ENCODE results near the gene WNT5B.

Gene WNT5B

DNA sequence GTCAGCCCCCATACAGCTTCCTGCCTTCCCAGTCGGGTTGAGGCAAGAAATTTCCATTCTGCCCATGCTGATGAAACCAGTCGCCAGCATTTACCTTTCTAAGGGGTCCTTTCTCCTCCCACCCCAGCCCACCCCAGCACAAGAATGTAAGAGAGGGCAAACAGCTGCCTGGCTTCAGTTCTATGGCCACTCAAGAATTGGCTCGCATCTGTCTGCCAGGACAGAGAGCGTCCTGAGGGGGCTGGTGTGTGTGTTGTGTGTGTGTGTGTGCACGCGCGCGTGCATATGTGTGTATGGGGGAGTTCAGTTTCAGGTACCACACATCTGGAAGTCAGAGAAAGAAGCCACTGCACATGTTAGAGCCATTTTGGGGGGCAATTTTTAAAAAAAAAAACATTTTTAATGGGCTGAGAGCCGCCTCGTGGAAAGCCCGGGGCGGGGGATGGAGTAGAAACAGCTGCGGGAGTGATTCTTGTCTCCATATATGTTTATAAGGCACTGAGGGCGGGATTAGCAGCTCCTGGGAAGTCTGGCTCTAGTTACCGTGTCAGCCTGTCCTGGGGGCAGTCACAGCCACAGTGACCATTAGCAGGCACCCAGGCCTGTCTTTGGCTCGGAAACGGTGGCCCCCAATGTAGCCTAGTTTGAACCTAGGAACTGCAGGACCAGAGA lies at the start of gene WNT5B:
TSS of gene WNT5B (plus strand) at position 566 of the 672 bp plus-strand sequence. CDS start 2,124 bp downstream, outside the sequence.
- DNase-seq (ENCODE audit: low read depth in 3 of 3): no peak

DNA sequence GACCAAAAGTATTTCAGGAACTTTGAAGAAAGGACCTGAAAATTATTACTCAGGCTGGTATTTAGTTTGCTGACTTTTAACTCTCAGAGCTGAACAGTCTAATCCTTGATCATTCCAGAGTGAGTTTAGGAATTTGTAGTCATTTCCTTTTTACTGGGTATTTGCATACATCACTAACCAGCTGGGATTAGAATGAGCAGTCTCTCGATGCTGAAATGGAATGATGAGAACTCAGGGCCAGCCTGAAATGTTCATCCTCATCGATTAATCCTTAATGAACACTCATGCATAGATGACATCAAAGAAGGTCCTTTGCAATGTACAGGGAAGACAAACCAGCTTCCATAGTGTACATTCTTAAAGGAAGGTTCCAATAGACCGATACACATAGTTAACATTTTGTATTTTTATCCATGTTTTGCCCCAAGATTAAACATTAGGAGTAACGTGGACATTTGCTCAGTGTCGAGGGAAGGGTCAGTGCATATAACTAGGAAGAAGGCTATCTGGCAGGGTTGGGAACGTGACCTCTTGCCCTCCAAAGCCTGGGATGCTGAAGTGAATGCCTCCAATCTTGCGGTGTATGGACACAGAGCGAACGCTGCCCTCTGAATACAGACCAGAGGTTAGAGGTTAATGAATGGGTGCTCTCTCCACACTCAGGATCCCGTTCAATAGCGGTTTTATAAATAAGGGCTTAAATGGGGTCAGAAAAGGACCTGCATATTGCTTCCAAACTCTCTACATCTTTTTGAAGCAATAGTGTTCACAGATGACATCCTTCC lies 49.2 kb upstream of the WNT5B start:
- DNase-seq (ENCODE audit: low read depth in 3 of 3): no peak

DNA sequence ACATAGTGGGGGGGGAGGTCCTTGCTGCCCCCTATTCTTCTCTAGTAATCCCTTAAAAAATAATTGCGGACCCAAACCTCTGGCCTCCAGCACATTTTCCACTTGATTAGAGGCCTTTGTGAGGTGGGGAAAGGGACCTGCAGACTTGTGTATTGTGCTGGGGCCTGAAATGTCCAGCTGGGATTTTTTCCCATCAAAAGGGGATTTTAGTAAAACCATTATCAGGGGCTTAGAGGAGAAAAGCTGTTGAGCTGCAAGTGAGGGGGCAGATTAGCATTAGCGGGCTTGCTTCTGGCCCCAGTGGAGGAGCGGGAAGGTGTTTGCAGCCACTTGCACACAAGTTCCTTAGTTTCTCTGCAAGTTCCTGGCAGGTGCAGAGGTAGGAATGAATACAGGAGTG lies 48.5 kb upstream of the WNT5B start:
- DNase-seq (ENCODE audit: low read depth in 3 of 3): no peak

DNA sequence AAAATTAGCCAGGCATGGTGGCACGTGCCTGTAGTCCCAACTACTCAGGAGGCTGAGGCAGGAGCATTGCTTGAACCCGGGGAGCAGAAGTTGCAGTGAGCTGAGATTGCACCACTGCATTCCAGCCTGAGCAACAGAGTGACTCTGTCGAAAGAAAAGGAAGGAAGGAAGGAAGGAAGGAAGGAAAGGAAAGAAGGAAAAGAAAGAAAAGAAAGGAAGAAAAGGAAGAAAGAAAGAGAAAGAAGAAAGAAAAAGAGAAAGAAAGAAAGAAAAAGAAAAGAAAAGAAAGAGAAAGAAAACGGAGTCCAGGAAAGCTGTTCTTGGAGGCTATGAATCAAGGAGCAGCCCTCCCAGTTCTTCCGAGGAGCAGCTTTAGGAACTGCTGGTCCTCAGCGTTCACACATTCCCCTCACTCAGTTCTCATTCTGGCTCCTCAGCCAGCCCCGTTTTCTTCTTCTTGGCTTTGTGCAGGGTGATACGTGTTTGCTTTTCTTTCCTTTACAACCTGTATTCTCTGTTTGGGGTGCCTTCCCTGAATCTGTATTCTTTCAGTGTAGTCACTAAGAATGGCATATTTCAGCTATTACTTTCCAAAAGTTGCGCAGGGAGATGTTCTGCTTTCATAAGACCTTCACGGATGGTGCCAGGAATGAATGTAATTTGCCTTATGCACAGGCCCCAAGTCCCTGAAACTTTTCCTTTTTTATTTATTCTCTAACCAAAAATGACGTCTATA lies 46.9 kb upstream of the WNT5B start:
- no peak for DNase-seq (ENCODE audit: low read depth in 3 of 3)

DNA sequence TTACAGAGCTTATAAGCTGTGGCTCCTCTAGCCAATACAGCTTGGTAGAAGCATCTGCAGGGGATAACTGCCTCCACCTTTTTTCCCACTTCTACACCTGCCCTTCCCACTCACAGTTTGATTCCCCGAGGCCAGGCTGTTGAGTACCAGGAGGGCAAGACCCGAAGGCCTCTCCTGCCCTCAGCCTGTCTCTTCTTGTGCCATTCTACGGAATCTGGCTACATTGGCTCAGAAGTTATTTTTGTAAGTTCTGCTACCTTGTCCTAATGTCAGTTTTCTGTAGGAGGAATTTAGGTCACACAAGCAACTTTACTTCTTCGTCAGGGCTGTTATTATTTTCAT lies 46.4 kb upstream of the WNT5B start:
- DNase-seq (ENCODE audit: low read depth in 3 of 3): no peak

DNA sequence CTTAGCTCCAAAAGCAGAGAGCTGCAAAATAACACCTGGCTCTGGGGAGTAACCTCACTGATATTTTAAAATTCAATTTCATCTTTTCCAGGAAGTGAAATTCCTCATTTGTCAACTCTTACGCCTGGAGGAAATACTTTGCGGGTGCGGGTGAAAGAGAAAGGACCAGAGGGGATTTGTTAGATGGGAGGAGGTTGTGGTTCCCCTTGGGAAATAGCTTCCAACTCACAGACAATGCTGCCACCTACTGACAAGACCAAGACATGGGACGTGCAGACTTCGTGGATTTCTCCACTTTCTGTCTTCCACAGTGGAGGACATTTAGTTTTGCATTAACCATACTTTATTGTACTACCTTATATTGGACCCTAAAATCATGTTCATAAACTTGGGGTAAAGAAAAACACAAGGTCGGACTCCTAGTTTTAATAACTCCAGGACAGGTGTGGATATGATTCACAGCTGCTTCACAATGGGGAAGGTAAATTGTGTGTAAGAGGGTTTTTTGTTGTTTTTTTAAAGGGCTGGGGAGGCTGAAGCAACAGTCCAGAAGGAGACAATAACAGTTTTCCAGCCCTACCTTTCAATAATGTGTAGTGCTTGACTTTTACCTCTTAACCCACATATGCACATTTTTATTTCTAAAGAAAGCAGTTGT lies 45.5 kb upstream of the WNT5B start:
- DNase-seq (ENCODE audit: low read depth in 3 of 3): peak in 2 of 3 experiments; percentile 27 to 46

DNA sequence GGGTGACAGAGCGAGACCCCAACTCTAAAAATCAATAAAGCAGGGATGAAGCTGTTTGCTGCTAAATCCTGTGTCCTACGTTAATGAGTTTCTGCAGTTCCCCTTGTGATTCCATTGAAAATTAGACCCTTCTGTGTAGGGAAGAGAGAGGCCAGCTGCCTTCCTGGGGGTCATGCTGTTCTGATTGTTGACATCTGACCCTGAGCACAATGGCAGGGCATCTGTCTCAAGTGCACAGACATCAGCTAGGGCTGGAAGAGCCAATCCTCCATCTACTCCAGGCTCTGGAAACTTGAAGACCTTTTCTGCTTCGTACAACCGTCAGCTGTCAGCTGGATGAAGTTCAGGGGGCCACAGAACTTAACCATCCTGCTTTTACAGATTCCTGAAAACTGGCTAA lies 44.7 kb upstream of the WNT5B start:
- DNase-seq (ENCODE audit: low read depth in 3 of 3): no peak

DNA sequence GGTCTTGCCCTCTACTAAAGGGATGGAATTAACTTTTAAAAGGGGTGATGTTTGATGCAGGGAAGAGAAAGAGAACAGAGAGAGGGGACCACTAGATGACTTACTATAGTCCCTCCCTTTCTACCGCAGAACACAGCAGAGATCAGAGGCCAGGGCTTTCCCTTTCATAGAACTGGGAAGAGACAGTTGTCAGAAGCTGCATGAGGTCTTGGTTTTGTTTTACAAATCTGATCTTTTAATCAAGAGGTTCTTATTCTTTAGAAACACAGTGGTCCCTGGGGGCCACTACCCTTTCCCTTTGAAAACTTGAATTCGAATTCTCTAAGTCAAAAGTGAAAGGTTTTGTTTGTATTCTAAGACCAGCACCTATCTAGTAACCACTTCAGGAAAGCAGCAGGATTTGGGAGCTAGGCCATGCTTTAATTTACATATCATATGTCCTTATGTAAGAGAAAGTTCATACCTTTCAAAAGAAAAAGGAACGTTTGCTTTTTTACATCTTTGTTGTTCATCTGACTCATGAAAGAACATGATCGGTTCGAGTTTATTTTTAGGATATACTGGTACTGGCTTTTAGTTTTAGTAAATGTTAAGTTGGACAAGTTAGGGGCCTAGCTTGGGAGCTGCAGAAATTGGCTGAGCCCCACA lies 41.0 kb upstream of the WNT5B start:
- no peak for DNase-seq (ENCODE audit: low read depth in 3 of 3)

DNA sequence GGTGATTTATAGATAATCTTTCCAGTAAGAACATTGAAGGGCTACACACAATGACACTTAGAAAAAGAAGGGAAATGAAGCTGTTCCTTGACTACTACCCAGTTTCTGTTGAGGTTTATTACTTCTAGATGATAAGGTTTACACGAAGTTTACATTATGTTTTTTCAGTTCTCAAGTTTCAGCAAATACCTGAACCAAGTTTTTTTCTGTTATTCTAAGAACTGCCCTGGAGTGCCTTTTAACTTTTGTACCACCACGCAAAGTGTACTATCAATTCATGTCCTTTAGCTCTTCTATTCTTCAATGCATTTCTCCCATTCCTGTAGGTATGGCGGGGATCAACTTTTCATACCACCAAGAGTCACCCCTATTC lies 40.5 kb upstream of the WNT5B start:
- no peak for DNase-seq (ENCODE audit: low read depth in 3 of 3)

DNA sequence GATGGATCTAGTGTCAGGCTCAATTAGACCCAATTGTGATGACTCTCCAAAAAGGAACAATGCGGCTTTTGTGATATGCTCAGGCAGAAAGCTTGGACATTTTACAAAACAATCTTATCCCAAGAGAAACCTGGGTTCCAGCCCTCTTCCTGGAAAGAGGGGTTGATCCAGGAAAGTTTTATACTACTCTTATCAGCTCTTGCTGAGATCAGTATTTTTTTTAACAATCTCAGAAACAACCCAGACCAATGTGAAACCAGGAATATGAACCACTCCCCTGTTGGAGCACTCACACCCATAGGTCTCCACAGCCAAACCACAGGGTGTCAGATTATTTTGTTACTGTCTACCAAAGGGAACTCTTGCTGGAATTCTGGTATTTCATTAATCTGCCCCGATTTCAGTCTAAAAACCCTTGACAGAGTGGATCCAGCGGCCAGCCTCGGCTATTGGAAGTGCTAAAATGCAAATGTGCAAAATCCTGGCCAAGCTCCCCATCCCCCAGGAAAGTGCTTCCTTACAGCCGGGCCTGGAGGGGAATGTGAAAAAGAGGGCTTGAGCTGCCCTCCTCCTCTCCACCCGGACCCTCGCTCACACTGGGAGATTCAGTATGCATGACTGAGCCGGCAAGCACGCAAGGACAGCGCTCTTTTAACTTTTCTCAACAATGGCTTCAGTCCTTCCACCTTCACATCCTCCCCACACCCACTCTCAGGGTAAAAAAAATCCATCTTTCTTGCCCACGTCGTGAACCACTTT lies 38.6 kb upstream of the WNT5B start:
- no peak for DNase-seq (ENCODE audit: low read depth in 3 of 3)

DNA sequence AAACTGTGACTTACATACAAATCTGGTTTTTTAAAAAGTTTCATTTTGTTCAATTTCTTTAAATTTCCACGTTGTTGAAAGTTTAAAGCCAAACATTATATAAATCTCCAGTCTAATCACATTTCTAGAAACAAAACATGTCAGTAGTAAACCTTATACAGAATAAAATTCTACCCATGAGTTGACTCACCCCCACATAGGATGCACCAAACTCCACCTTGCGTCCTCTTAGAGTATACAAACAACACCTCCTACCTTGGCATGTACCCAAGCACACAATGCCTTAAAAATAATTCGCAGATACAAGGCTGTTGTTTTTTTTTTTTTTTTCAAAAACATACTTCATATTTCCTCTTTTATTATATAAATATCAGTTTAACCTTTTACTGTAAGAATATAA lies 38.0 kb upstream of the WNT5B start:
- DNase-seq (ENCODE audit: low read depth in 3 of 3): peak in 1 of 3 experiments; percentile 14

DNA sequence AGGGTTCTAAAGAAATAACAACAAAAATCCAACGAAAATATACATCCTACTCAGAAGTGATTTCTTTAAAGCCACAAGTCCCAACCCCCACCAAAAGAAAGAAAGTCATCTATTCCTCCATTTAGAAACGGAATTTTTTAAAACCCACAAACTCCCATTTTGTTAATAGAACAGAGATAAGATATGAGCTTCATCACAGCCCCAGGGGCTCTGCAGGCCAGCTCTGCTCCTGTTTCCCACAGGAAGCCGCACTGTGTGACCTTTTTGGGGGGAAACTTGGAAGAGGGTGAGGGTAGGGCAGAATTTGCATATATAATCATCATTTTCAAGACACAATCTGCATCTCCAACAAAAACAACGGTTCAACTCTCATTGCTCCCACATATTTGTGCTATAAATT lies 37.5 kb upstream of the WNT5B start:
- no peak for DNase-seq (ENCODE audit: low read depth in 3 of 3)

DNA sequence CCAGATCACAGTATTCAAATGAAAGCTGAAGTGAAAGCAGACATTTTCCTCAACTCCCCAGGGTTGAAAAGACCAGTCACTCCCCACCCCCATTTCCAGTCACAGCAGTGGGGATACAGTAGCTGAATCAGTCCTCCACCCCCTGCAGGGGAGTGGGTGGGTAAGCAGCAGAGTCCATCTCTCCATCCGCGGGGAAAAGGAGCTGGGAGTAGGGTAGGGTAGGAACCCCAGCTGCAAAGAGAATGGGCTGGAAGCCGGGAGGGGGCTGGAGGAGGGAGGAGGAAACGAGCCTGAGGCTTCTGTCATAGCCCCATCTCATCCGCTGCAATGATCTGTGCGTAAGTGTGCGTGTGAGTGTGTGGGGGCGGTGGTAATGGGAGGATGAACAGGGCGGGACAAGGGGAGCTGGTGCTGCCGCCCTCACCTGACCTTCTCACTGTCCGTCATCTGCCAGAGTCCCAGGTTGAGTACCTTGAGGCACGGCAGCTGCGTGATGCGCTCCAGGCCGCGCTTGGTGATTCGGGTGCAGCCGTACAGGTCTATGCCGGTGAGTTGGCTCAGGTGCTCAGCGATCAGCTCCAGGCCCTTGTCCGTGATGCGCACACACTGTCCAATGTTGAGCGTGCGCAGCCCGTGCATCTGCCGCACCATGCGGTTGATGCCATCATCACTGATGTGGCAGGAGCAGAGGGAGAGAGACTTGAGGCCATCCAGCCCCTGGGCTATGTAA lies 36.4 kb upstream of the WNT5B start:
- peak; percentile 36 to 44 (median 43) for DNase-seq (ENCODE audit: low read depth in 3 of 3)

DNA sequence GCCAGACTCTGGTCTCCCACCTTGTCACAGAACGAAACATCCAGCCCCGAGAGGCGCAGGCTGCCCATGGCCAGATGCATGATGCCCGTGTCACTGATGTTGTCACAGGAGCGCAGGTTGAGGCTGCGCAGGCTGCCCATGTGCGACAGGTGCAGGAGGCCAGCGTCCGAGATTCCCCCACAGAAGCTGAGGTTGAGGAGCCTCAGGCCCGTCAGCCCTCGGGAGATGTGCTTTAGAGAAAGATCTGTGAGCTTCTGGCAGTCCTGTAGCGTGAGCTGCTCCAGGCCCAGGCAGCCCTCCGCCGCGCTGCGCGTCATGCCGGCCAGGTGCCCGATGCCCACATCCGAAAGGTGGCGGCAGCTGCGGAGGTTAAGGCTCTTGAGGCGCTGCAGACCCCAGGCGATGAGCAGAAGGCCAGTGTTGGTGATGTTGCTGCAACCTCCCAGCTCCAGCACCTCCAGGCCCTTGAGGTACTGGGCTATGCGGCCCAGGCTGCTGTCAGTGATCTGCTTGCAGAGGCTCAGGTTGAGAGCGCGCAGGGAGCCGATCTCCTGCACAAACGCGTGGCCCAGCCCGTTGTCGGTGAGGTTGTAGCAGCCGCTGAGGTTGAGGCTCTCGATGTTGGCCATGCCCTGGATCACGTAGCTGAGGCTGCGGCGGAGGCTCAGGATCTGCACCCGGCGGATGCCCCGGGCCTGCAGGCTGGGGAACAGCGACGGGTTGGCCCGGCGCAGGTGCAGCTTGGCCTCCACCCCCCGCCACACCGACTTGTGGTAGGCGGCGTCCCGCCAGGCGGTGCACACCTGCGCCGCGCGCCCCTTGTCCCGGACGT lies 35.6 kb upstream of the WNT5B start:
- DNase-seq (ENCODE audit: low read depth in 3 of 3): peak; percentile 20 to 30 (median 28)

DNA sequence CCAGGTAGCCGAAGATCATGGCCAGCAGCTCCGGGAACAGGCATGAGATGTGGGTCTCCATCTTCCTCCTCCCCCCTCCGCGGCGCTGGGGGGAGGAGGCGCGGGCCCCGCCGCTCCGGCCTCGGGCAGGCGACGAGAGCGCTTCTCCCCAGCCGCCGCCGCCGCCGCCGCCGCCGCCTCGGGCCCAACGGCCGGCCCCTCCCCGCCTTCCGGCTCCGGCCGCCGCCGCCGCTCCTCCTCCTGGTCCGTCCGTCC lies 35.1 kb upstream of the WNT5B start:
- no peak for DNase-seq (ENCODE audit: low read depth in 3 of 3)

DNA sequence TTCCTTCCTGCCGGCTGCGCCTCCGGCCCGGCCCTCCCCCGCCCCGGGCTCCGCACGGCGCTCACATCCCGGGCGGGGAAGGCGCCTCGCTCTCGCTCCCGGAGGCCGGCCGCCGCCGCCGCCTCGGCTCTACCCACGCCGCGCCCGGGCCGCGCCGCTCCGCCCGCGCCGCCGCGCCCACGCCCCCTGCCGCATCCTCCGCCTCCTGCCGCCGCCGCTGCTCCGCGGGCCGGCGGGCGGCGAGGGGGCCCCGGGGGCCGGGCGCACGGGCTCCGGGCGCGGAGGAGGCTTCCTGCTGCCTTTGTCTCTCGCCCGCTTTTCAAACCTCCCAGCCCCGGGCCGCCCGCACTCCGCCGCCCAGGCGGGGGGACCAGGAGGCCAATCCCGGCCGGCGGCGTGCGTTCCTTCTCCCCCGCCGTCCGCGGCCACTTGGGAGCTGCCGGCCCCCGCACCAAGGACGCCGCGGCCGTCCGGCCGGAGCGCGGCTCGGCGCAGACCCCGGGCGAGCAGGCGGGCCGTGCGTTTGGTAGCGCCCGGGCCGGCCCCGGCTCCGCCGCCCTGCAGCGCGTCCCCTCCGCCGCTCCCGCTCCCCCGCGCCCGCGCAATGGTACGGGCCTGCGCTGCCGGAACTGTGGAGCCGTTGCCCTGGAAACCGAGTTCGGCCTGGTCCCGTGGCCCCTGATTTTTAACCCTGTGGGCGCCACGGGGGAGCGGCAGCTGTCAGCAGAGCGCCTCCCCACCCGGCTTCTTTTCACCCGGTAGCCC lies 34.6 kb upstream of the WNT5B start, which contains the start of gene FBXL14:
TSS of gene FBXL14 (minus strand) at position 321 of the 765 bp plus-strand sequence. CDS start 515 bp downstream, outside the sequence.
- peak; percentile 78 to 82 (median 80) for DNase-seq (ENCODE audit: low read depth in 3 of 3)

DNA sequence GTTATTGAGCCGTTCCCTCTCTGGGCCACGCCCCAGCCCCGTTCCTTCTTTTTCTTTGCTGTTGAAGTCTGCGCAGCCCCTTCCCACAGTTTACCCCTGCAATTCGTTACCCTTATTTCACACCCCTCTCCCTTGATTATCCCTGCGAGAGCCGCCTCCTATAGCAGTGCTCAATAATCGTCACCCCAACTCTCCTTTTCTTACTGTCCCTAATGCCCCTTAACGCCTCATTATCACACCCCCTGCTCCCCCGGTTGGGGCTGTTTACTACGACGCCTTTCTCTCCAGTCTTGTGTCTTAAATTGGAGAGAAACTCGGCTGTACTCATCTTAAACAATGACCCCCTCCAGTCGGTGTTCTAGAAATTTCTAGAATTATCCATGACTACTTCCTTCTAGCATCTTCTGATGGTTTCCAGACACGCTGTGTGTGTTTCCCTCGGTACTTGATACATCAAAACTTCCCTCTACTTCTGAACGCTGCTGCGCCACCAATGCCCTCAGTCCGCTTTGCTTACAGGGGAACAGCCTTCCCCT lies 33.9 kb upstream of the WNT5B start:
- no peak for DNase-seq (ENCODE audit: low read depth in 3 of 3)

DNA sequence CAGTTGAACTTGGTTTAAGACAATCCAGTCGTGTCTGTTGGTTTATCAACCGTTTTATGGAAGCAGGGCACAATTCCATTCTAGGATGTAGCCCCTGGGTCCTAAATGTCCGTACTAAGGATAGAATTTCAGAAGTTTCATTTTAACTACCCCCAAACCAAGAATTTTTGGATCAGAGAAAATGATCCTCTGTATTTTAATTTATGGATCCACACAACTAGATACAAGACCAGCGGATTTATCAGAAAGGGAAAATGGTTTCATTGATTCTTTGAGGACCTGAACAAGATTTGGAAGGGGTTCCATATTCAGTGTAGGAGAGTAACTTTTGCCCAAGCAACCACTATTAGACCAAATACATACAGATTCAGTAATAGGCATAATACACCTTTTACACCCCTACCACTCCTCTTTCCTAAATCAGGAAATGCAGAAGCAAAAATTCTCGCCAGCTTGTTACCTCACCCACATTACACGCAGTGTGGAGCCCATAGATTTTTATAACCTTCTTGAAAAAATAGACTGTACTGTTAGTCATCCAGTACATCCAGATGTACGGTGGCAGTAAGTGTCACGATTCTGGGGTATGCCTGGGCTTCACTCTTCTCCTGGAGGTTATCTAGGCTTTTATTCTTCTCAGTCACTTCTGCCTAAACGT lies 33.2 kb upstream of the WNT5B start:
- no peak for DNase-seq (ENCODE audit: low read depth in 3 of 3)
